ENCODE measurements around the gene CWF19L2. TPM values are rescaled to one million over a fixed set of nuclear protein-coding genes. Genes with fewer than 3 reads are reported as not detected.

Gene CWF19L2
- total RNA-seq, 4 donors from 2014 or later = 7.6 to 20.0 (median 11.1) TPM

- DNase-seq = no peak
- intact Hi-C loops (cut with DNase I) = no loop called here
- H3K9me3 ChIP-seq = no peaks in the 10 kb centered on the region
- H3K4me1 ChIP-seq = no peaks in the 10 kb centered on the region
- no peak overlapping the region for H3K27ac ChIP-seq
- no peak overlapping the region for H3K4me3 ChIP-seq
- TF ChIP-seq CTCF (IDR thresholded peaks at IDR 0.05) (no peak), POLR2A (IDR thresholded peaks at IDR 0.05) (no peak)
- no peaks in the 10 kb centered on the region for H3K27me3 ChIP-seq
- WGBS, 2 donors = 89 to 100% methylated on average over 4 of the region's 4 CpGs
- H3K36me3 ChIP-seq = peaks cover 0 to 11% (median 0%) of the 10 kb centered on the region in 3 donors
Observed at GRCh38 chr11:107359701-107360100, 97.9 kb downstream of the CWF19L2 start.

GRCh38 chr11:107357877-107358276 lies 99.7 kb downstream of the CWF19L2 start:
- WGBS, 2 donors = 0 to 100% methylated on average over 1 of the region's 1 CpG
- intact Hi-C loops (cut with DNase I) = no loop called here
- Histone ChIP-seq H3K4me3 (no peak overlapping the region), H3K27ac (no peak overlapping the region), H3K36me3 (peaks cover 0 to 12% (median 0%) of the 10 kb centered on the region in 3 donors), H3K4me1 (no peaks in the 10 kb centered on the region), H3K9me3 (no peaks in the 10 kb centered on the region), H3K27me3 (no peaks in the 10 kb centered on the region)
- no peak for TF ChIP-seq CTCF (IDR thresholded peaks at IDR 0.05)
- no peak for TF ChIP-seq POLR2A (IDR thresholded peaks at IDR 0.05)
- DNase-seq = no peak

- 96 to 100% methylated on average over 2 of the region's 2 CpGs for WGBS, 2 donors
Observed at GRCh38 chr11:107354780-107355179, 102.8 kb downstream of the CWF19L2 start.

GRCh38 chr11:107337917-107338316 lies 119.7 kb downstream of the CWF19L2 start:
- Histone ChIP-seq H3K9me3 (no peaks in the 10 kb centered on the region), H3K4me1 (no peaks in the 10 kb centered on the region), H3K27ac (no peak overlapping the region), H3K36me3 (peaks cover 0 to 24% (median 0%) of the 10 kb centered on the region in 3 donors), H3K27me3 (no peaks in the 10 kb centered on the region), H3K4me3 (no peak overlapping the region)
- no peak for DNase-seq
- intact Hi-C loops (cut with DNase I) = no loop called here
- 87 to 90% methylated on average over 2 of the region's 2 CpGs for WGBS, 2 donors
- no peak for TF ChIP-seq POLR2A (IDR thresholded peaks at IDR 0.05)

More at GRCh38 chr11:107354780-107355179, 102.8 kb downstream of the CWF19L2 start:
- Histone ChIP-seq H3K9me3 (no peaks in the 10 kb centered on the region), H3K27me3 (no peaks in the 10 kb centered on the region), H3K36me3 (peaks cover 0 to 27% (median 0%) of the 10 kb centered on the region in 3 donors), H3K27ac (no peak overlapping the region), H3K4me3 (no peak overlapping the region), H3K4me1 (no peaks in the 10 kb centered on the region)
- TF ChIP-seq CTCF (IDR thresholded peaks at IDR 0.05) (no peak), POLR2A (IDR thresholded peaks at IDR 0.05) (no peak)
- DNase-seq = no peak
- intact Hi-C loops (cut with DNase I) = no loop called here

GRCh38 chr11:107331728-107332127 lies 125.9 kb downstream of the CWF19L2 start:
- Histone ChIP-seq H3K4me3 (no peak overlapping the region), H3K27me3 (no peaks in the 10 kb centered on the region), H3K27ac (no peak overlapping the region), H3K9me3 (no peaks in the 10 kb centered on the region), H3K36me3 (peaks cover 0 to 65% (median 5%) of the 10 kb centered on the region in 3 donors), H3K4me1 (no peaks in the 10 kb centered on the region)
- DNase-seq = no peak
- WGBS, 2 donors = 82 to 93% methylated on average over 1 of the region's 1 CpG
- intact Hi-C loops (cut with DNase I) = no loop called here
- TF ChIP-seq CTCF (IDR thresholded peaks at IDR 0.05) (no peak), POLR2A (IDR thresholded peaks at IDR 0.05) (no peak)

- intact Hi-C loops (cut with DNase I) = no loop called here
- Histone ChIP-seq H3K4me3 (no peak overlapping the region), H3K9me3 (no peaks in the 10 kb centered on the region), H3K36me3 (peaks cover 0 to 77% (median 5%) of the 10 kb centered on the region in 3 donors), H3K27me3 (no peaks in the 10 kb centered on the region), H3K4me1 (no peaks in the 10 kb centered on the region), H3K27ac (no peak overlapping the region)
- no peak for DNase-seq
- TF ChIP-seq POLR2A (IDR thresholded peaks at IDR 0.05) (no peak), CTCF (IDR thresholded peaks at IDR 0.05) (no peak)
- 91 to 95% methylated on average over 3 of the region's 3 CpGs for WGBS, 2 donors
Observed at GRCh38 chr11:107329164-107329563, 128.5 kb downstream of the CWF19L2 start.
